T1000 (cell line): ENCODE data around the gene TDRD15.
"Not testable (repeated sequence)": the region's sequence is repeated elsewhere in the genome, so short reads cannot be mapped to it uniquely, and the experiment has no call there.

ENCODE experiments used
- DNase-seq: peaks from one replicate; lab custom pipeline; 2025; ENCODE audit warnings: mixed read lengths; lab: John Stamatoyannopoulos, UW

The TDRD15 gene

DNA sequence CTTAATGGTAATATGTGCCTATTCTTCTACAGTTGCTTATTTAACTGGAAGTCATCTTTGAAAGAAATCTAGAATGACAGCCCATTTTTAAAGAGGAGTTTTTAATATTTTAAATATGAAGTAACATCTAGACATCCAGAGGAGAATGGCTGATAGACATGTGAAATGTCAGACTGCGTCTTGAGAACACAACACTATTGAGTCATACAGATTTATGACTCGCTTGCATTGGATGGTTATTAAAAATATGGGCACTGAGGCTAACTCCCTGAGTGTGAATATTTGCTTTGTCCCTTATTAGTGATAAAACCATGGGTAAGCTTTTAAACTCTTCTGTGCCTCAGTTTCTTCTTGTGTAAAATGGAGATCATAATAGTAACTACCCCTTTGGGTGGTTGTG, 22.9 kb downstream of the TDRD15 start:
- no peak for DNase-seq

DNA sequence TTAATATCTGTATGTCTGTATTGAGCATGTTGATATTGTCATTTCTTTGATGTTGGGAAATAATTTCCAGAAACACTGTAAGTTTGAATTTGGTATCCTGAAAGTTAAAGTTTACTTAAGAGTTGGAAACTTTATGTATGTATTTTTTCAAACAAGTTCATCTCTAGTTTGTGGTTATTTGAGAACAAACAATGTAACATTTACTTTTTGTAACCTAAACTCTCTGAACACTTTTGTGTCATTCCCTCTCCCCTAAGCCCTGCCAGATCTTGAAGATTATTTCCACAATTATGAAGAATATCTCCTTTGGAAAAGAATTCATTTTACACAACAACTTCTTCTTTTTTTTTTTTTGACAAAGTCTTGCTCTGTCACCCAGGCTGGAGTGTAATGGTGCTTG, 24.9 kb downstream of the TDRD15 start:
- DNase-seq: no peak

DNA sequence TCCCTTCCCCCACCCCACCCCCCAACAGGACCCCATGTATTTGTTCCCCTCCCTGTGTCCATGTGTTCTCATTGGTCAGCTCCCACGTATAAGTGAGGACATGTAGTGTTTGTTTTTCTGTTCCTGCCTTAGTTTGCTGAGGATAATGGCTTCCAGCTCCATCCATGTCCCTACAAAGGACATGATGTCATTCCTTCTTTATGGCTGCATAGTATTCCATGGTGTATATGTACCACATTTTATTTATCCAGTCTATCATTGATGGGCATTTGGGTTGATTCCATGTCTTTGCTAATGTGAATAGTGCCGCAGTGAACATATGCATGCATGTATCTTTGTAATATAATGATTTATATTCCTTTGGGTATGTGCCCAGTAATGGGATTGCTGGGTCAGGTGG, 27.5 kb downstream of the TDRD15 start:
- not testable (repeated sequence) for DNase-seq

DNA sequence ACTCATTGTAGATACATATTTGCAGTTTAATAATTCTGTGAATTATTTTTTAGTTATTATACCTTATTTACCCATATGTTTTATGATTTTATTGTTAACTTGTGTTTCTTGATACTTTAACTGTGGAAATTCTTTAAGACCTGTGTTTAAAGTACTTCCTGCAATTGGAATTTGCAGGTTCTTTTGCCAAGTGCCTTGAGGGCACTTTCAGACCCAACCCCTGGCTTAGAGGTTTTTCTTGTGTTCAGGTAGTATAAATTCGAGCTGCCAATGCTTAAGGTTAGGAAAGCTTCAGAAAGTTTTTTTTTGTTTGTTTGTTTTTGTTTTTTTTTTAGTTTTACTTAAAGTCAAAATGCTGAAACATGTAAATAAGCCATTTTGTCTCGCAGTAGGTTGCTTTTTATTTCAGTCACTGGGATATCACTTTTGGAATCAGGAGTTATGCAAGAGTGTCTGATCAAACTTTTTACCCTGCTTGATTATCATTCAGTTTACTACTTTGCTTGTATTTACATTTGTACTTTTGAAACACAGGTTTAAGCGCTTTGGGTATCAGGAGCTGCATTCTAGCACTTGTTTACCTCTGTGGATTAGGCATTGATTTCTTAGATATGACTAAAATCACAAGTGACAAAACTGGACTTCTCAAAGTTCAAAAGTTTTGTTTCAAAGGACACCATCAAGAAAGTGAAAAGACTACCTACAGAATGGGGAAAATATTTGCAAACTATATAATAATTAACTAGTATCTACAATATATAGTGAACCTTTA, 31.8 kb downstream of the TDRD15 start:
- no peak for DNase-seq

DNA sequence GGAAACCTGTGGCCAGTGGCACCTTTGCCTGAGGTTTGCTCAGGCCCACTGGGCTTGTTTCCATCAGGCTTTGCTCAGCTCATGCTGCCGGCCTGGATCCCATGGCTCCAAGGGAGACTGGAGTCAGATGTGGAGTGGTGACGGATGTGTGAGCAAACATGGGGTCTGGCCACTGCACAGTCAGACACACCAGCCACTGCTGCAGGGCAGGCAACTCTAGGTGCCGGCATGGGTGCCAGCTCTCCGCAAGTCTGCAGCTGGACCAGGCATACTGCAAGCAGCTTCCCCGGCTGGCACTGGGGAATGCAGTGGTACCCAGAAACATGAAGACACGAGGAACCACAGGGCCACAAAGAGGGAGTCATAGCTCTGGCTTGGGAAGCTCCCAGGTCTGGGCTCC, 37.4 kb downstream of the TDRD15 start:
- DNase-seq: no peak

DNA sequence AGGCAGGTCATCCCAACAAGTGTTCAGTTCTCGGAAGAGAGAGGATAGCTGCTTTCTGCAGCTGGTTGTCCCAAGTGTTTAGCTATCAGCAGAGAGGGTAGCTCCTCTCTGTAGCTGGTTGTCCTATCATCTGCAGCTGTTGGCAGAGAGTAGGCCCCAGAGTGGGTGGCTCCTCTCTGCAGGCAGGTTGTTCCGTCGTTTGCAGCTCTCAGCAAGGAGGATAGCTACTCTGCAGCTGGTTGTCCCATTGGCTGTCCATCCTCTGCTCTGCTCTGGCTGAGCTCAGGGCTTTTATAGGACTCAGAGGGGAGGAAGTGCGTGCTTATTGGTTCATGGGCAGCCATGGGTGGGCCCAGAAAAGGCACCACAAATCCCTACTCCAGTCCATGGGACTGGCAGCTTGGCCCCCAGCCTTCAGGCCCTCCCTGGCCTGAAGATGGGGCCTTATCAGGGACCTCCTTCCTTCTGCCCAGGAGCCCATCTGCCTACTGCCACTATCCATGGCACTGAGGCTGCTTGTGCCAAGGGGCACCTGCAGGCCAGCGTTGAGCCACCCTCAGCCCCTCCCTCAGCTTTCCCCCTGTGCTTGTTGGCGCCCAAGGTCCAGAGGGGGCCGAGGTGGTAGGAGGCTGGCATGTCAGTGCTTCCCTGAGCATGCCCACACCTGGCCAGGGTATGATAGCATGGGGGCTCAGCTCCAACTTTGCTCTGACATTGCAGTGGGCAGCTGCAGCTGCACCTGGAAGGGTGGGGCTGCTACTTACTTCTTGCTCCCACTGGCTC, 38.3 kb downstream of the TDRD15 start:
- no peak for DNase-seq

DNA sequence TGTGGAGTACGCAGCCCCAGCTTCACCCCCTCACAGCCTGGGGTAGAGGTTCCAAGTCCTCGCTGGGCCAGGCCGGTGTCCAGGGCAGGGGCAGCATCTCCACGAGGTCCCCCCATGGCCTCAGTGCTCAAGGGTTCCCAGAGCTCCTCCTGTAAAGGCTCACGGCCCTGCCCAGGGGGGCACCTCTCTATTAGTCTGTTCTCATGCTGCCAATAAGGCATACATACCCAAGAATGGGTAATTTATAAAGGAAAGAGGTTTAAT, 38.8 kb downstream of the TDRD15 start:
- no peak for DNase-seq

DNA sequence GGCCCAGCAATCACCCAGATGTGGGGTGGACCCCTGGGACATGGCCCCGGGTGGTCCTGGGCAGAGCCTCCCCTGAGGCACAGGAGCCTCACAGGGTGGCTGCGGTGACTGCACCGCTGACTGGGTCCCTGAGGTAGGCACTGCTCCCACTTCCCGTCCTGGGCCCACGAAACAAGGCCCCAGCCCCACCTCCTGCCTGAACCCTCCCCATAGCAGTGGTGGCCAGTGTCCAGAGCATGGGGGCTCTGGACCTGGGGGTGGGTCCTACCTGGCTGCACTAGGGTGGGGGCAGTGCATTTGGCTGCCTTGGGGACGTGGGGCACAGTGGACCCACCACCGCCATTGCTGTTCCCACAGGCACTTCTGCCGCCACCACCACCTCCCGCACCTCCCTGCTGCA, 39.4 kb downstream of the TDRD15 start:
- DNase-seq: no peak

DNA sequence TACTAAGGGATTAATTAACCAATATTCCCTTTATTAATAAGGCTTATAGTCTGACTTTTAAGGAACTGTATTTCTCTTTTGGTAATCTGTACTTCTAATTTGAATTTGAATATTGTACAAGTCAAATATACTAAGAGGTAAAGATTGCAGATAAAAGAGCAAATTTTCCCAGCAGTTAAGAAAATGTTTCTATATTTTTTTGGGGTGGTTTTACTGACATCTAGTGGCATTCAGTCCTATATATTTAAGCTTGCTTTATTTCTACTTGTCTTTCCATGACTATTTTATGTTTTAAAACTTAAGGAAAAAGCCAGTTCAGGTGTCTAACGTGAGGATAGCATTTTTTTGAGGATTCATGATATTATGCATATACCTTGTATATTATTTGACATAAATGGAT, 41.6 kb downstream of the TDRD15 start:
- DNase-seq: no peak

DNA sequence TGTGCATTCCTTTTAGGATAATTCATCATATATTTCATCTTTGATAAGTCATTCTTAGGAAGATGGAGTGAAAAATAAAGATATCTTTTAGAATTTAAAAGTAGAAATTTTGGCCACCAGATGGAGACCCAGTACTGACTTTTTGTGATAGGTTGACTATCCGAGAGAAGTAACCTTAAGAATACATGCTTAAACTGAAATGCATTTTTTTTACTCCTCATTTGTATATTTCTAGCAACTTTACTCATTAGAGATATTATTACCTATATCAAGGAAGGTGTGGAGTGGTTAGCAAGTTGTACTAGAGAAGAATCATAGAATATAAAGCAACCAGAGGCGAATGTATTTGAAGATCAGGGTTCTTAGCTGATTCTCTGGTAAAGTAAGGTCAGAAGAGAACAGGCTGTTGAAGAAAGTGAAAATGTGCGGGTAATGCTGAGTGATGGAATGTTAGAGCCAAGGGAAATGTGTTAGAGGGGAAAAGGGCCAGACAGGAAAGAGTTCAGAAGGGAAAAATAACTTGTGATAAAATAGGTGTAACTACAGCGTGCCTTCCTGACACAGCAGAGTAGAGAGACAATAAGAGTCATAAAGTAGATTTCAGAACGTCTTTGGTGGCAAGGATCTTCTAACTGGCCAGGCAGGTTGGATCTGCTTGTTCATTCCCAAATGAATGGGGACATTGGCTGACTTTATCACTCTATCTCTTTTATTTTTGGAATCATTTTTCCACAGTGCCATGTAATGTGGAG, 52.3 kb downstream of the TDRD15 start:
- DNase-seq: no peak

DNA sequence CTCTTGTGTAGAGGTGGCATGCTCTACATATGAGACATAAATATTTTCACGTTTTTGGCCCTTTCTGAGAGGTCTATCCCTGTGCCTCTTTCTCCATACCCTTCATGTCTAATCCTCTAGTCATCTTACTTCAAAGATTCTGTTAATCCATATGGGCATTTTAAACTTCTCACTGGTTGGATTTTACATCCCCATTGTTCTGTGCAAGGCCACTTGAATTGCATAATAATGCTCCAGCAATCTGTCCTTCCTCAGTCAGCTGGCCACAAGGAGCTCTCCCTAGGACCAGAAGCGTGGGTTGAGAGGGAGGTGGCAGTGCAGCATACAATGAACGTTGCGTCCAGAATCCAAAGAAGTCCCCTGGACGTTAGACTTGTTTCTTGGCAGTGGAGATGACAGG, 58.2 kb downstream of the TDRD15 start:
- DNase-seq: no peak

DNA sequence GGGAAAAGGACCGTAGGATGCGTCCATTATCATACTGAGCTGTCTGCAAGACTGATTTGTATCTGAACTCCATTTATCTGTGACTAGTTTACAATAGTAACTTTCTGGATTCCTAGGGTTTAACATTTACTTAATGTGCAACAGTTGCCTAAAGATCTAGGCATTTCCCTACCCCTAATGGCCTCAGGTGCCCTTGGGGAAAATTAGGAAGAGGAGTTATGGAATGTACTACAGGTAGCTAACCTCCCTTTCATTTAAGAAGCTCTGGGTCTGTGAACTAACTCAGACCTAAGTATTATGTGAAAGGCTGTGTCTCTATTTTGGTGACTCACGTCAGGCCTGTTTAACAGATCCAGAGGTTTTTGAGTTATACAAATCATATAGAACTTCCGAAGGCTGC, 59.5 kb downstream of the TDRD15 start:
- no peak for DNase-seq

DNA sequence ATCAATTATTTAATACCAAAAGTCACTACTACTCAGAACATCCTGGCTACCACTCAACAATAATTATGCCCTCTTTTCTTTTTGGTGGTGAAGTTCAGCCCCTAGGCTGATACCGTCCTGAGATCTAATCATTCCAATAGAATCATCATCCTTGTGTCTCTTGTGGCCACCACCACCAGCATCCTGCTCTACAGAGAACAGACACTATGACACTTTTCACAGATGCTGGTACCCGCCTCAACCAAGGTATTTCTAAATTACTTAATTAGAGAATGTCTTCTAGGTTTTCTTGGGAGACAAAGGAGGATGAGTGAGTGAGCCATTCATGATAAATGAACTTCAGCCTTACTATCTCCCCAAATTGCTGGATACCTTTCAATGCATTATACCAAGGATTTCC, 60.0 kb downstream of the TDRD15 start:
- no peak for DNase-seq

DNA sequence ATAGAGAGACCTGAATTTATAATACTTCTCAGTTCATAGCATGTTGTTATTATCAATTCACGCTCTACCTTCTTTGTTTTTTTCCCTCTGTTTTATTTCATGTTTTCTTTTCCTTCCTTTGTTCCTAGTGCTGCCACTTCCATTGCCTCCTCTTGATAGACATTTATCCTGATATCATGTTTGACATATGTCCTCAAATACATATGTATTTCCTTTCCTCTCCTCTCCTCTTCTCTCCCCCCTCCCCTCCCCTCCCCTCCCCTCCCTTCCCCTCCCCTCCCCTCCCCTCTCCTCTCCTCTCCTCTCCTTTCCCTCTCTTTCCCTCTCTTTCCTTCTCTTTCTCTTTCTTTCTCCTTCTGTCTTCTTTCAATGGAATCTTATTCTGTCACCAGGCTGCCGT, 67.8 kb downstream of the TDRD15 start:
- no peak for DNase-seq
